ENCODE results near the gene GPR132.

The GPR132 gene

DNA sequence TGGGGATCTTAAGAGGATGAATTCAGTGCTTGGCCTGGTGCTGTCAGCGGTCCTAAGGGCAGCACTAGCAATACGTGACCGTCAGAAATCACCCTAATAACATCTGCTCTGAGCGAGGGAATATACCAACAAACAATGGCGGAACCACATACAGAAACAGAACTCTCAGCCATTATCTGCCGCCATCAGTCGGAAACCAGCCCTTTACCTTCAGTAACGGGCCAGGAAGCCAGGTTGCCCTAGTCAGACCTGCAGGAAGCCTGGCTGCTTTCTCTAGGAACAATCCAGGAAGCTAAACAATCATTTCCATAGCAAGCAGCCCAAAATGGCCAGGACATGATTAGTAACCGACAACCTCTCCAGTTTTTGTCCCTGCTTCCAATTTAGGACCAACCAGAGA lies 50.0 kb downstream of the GPR132 start:
- peak; percentile 7 for DNase-seq

DNA sequence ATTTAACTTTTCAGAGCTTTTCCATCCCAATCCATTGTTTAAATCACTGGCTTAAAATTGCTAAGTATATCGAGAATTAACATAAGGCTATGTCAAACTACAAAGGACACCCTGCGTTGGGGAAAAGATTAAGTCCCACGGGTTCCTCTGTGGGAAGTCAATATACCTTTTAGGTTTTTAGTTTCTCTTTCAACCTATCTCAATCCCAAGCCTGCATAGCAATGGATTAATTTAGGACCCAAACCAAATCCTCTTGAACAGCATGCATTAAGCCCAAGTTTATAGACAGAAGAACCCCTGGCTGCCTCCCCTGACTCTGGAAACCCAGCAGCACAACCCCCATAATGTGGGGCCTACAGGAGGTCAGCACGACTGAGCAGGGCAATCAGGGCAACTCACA lies 50.6 kb downstream of the GPR132 start:
- peak; percentile 18 for DNase-seq

DNA sequence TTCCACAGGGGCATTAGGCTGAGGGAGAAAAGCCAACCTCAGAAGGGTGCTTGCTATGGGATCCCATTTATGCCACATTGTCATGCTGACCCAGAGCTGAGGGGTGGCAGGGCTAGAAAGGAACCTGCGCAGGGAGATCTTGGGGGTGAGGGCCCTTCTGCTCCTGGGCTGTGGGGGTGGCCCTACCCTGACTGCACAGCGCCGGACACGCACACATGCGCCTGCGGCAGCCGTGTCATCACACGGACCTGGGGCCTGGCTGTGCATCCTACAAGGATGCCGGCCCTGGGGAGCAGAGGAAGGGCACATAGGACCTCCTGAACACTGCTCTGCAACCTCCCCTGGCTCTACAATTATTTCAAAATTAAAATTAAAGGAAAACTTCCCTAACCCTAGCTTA lies 51.2 kb downstream of the GPR132 start:
- peak; percentile 25 for DNase-seq

DNA sequence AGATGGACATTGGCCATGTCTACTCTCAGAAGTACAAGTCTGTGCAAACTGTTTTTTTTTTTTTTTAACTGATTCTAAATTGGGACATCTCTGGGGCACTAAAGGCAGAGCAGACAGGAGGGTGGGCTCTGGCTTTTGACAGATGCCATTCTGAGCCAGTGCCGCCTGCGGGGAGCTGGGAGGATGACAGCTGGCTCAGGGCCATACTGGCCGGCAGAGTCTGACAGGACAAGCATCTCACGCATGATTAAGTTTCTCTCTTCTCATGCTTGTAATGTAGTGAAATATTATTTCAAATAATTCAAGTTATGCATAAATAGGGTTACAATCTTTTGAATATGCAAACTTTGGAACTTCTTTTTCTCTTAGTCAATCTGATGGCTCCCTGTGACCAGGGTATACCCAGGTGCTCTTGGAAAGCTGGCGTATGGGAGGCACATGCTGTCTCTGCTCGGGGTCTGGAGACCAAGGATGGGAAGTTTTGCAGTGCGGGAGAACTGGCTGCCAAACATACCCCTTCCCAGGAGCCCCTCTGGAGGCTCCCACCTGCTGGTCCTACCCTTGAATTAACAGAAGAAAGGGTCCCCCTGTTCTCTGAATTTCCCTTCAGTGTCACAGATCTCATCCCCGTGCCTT lies 52.0 kb downstream of the GPR132 start:
- DNase-seq = peak; percentile 50

DNA sequence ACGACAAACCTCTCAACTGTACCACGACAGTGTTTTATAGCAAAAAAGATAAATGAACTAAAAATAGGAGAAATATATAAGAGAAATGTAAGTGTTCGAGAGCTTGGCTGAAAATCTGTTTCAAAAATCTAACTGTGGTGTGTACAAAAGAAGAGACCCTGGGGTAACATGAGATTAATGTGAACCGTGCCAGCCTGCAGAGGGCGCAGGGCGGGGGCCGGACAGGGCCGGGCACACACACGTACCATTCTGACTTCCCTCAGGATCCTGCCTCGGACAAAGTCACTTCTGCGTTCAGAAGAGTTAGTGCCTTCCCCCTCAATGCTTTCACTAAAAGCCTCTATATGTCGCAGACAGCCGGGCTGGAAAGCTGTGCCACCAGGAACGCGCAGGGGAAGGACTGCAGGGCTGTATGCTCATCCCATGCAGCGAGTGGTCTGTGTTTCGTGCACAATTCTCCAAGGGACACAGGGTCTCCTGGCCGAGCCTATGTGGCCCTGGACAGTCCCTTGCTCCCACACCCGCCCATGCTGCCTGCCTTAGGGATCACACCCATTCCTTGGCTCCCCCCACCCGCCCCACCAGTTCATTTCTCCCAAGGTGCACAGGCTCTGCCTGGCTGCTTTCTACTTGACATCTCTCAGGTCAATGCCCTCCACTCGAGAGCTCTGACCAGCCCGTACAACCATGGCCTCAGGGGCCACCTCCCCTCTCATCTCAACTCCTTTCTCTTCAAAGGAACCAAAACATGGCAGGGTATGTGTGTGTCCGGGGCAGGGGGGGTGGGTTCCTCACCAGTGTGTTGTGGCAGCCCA lies 52.9 kb downstream of the GPR132 start:
- DNase-seq = no peak

DNA sequence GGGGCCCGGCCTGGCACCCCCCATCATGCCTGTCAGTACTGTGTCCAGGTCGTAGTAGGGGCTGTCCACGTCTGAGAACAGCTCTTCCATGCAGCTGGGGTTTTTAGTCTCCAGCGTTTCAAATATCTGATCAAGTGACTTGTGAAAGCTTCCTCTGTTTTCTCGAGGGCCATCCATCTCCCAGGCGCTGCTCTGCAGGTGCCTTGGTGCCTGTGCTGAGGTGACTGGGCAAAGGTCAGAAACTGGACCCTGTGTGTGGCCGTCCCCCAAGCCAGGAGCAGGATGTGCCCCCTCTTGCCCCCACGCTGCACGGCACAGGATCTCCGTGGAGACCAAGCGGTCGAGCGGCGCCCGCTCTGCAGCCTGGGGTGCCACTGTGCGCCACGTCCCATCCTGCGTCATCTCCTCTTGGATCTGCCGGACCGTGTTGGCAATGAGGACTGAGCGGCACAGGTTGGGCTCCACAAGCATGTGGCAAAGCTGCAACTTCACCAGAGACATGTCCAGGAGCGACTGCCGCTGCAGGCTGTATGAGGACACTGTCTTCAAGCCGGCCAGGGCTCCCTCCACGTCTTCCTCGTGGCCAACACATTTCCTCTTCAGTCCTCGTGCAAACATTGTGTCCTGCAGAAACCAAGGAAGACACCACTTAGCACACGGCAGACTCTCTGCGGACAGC lies 53.8 kb downstream of the GPR132 start:
- no peak for DNase-seq

DNA sequence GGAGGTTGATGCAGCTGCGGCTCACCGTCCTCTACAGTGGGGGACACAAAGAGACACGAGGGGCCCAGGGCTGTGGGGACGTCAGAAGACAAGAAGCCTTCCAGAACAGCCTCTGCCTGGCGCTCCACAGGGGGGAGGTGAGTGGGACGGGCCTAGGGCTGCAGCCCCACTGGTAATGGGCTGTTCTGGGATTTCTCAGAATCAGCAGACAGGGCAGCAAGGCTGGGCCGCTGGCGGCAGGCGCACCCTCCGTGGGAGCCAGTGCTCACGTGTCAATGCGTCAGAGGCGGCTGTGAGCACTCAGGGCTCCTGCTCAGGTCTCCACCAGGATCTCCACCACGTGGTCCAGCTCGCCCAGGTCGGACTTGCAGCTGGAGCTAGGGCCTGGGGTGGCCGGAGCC lies 54.3 kb downstream of the GPR132 start:
- no peak for DNase-seq

DNA sequence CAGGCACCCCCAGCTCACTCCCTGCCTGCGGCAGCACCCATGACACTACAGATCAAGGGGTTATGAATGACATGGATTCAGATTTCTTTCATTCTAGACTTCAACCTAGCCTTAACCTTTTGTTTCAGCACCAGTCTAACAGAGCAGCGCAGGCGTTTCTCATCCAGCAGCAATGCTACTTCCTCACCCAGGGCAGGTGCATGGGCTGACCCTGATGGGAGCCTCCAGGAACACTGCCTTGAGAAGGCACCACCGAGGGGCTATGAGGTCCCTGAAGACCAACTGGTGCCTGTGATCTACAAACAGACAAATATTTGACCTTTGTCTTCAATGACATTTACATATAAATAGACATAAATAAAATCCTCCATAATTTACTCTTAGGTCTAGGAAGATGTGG lies 55.1 kb downstream of the GPR132 start:
- no peak for DNase-seq

DNA sequence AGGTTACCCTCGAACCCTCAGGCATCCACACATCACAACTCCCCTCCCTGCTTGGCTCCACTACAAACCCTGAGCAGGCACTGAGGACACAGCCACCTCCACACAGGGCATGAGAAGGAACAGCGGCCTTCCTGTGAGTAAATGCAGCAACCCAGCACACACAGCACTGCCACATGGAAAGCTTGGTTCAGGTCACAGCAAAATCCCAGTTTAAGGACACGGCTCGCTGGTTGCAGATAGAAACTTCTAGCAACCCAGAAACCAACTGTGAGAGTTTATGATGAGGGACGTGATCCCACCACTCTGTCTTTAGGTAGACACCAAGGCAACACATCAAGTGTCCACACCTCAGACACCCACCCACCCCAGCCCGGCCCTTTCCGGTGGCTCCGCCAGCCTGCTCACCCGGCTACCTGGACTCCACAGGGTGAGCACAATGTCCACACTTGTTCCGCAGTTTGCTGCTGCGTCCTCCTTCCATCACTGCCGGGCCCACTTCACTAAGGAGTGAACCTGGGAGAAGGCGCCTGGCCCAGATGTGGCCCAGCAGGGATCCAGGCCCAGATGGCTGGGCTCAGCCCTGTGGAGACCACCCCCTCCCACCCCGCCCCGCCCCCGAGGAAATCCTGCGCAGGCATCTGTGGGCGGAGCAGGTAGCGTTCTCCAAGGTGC lies 57.5 kb downstream of the GPR132 start:
- no peak for DNase-seq

DNA sequence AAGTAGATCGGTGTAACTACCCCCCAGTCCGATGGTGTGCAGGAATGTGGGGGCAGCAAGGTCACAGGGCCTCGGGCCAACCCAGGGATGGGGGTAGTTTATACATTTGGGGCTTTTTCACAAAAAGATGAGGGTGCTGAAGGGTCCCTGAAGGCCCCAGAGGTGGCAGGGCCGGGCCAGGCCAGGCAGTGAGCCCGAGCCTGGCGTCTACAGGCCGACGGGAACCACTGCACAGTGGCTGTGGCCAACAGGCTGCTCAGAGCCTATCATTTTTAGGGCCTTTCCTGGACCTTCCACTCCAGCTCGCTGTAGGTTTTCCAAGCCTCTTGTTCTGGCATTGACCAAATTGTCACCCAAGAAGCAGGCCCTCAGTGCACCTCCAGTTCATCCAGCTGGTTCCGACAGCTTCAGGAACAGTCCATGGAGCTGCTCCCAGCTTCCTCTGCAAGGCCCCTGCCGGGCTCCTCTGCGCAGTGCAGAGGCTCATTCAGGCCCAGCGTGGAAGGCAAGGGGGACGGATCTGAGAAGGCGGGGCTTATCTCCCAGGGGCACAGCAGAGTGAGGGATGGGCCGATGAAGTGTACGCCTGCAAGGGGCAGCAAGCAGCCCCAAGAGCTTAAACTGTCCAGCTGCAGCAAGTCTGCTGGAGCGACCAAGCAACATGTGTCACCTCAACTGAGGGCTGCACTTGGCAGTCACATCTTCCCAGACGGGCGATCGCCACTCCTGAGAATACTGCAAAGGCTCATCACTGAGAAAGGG lies 58.2 kb downstream of the GPR132 start:
- no peak for DNase-seq

DNA sequence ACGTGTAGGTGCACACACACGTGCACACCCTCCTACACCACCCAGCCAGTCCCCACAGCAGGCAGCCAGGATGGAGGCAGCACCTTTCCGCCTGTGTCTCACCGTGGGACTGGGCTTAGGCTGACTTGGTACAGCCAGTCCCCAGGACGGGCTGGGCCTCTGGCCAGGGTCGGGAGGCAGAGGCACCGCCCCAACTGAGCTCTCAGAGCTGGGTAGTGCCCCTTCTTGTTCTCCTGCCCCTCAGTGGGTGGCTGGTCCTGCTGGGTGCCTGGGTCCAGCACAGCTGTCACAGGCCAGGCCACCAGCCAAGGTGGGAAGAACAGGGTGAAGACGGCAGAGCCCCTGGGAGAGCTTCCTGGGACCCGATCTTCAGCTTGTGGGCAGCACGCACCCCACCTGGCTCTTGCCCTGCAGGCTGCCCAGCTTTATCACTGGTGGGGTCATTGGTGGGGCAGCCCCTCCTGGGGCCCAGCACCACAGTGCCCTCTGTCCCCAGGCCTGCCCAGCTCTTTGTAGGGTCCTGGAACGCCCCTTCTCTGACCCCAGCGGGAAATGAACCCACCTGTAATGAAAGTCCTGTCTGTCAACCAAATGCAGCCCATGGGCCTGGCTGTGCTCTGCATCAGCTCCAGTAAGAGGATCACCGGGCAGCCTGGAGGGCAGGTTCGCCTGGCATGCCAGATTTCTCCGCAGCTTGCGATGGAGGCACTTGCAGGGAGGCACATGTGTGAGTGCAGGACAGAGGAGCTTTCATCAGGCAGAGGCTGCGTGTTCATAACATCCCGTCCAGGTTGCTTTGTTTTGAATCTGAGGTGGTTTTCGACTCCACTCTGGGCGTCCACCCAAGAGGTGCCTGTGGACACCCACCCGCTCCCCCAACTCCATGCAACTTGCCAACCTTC lies 59.0 kb downstream of the GPR132 start:
- DNase-seq = no peak

DNA sequence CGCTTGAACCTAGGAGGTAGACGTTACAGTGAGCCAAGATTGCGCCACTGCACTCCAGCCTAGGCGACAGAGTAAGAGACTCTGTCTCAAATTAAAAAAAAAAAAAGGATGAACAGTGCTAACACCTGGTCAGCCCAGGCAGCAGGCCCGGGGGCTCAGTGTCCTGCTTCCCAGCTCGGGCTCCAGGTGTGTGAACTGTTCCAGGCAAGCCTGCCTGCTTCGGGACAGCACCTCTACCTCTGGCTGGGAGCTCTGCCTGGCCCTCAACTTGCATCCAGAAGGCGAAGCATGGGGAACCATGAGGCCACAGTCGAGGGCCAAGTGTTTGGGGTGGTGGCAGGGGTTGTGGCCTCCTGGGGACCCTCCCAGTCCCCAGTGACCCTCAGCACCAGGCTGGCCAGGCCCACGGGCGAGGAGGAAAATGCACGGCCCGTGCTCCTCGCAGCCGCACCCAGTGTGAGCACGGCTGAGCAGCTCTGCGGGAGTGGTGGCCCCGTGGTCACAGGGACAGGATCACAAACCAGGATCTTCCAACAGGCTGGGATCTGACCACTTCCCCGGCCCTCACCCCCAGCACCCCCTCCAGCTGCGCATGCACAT lies 59.8 kb downstream of the GPR132 start:
- no peak for DNase-seq
